K562 (cell line): ENCODE results near the gene ARHGAP30. TPM values are rescaled to one million over a fixed set of nuclear protein-coding genes. Genes with fewer than 3 reads are reported as not detected.

ENCODE experiments used
- CBX1 ChIP-seq: sonication (generic); IDR thresholded peaks from 2 replicates; pipeline ENCODE4 v1.6.1; 2016; ENCODE audit warnings: antibody characterized with exemption, low read depth, mild to moderate bottlenecking
- FOXP4 ChIP-seq: sonication (generic); formaldehyde crosslinking; IDR thresholded peaks from 2 replicates; pipeline ENCODE4 v1.8.0; 2022; ENCODE audit warnings: mild to moderate bottlenecking, missing genetic modification reagents, borderline replicate concordance
- HDAC2 ChIP-seq: fragments of 450-650 bp; IDR thresholded peaks from 2 replicates; pipeline ENCODE4 v1.6.1; 2016; ENCODE audit warnings: mild to moderate bottlenecking
- HNRNPH1 ChIP-seq: fragments of 200-400 bp; formaldehyde crosslinking; optimal IDR thresholded peaks from 2 replicates; pipeline ENCODE3; 2017; ENCODE audit warnings: low read depth, mild to moderate bottlenecking, low read length, moderate library complexity
- MNT ChIP-seq, 2 experiments: fragments of 450-650 bp; conservative IDR thresholded peaks; 2 replicates each; pipeline ENCODE4 v1.6.1; 2017; ENCODE audit warnings: mild to moderate bottlenecking in 2 of 2, moderate library complexity in 2 of 2
- MXI1 ChIP-seq: IDR thresholded peaks from 2 replicates; pipeline ENCODE4 v1.6.1; 2011; ENCODE audit warnings: low read depth, mild to moderate bottlenecking, improper control_type of control experiment, low read length
- MYBL2 ChIP-seq, 2 experiments: fragments of 450-650 bp in 1 of 2; sonication (generic) in 1 of 2; formaldehyde crosslinking in 1 of 2; IDR thresholded peaks; 2 replicates each; pipeline versions ENCODE4 v1.6.1 to v1.8.1; 2017 to 2022; ENCODE audit warnings: borderline replicate concordance in 1 of 2, inconsistent platforms in 1 of 2, low read depth in 1 of 2, mild to moderate bottlenecking in 1 of 2, missing genetic modification reagents in 1 of 2, moderate library complexity in 1 of 2
- PHF21A ChIP-seq: fragments of 450-650 bp; IDR thresholded peaks from 2 replicates; pipeline ENCODE4 v1.6.1; 2017; ENCODE audit warnings: low read depth, borderline replicate concordance
- PHF8 ChIP-seq: fragments of 200-600 bp; sonication (generic); IDR thresholded peaks from 2 replicates; pipeline ENCODE4 v1.6.1; 2012; ENCODE audit warnings: mixed run types, mild to moderate bottlenecking, inconsistent platforms, low read length, moderate library complexity, borderline replicate concordance
- POLR2A ChIP-seq: fragments of 450-650 bp; conservative IDR thresholded peaks from 2 replicates; pipeline ENCODE4 v1.6.1; 2016
- POLR2G ChIP-seq: fragments of 200-400 bp; formaldehyde crosslinking; IDR thresholded peaks from 2 replicates; pipeline ENCODE4 v1.6.1; 2017; ENCODE audit warnings: low read depth, mild to moderate bottlenecking, antibody characterized with exemption, low read length, moderate library complexity
- ZBTB2 ChIP-seq: fragments of 450-650 bp; IDR thresholded peaks from 2 replicates; pipeline ENCODE4 v1.6.1; 2016; ENCODE audit warnings: antibody characterized with exemption
- ZBTB34 ChIP-seq: fragments of 250-450 bp; sonication (Bioruptor Pico); IDR thresholded peaks from 2 replicates; pipeline ENCODE4 v1.8.0; 2021; ENCODE audit warnings: mild to moderate bottlenecking, moderate library complexity
- ZNF589 ChIP-seq: fragments of 200-800 bp; sonication (Bioruptor generic); IDR thresholded peaks from 2 replicates; pipeline ENCODE4 v1.6.1; 2016; ENCODE audit warnings: low read depth, missing genetic modification characterization, missing compliant biosample characterization
- ZNF644 ChIP-seq: fragments of 200-800 bp; sonication (Bioruptor generic); IDR thresholded peaks from 2 replicates; pipeline ENCODE4 v1.6.1; 2016; ENCODE audit warnings: low read depth, missing genetic modification characterization, missing compliant biosample characterization
- ZNF740 ChIP-seq, 3 experiments: fragments of 200-800 bp in 1 of 3; sonication (Bioruptor generic) in 1 of 3; sonication (generic) in 1 of 3; formaldehyde crosslinking in 1 of 3; IDR thresholded peaks; 2 replicates each; pipeline versions ENCODE4 v1.6.1 to v1.8.0; 2016 to 2022; ENCODE audit warnings: mild to moderate bottlenecking in 2 of 3, missing compliant biosample characterization in 2 of 3, missing genetic modification characterization in 2 of 3, missing genetic modification reagents in 1 of 3
- polyA plus RNA-seq, 8 experiments: library from polyadenylated mRNA; depleted of rRNA in 4 of 8; stranded (reverse) in 5 of 8; unstranded in 3 of 8; fragments of >200 nt; fragmentation: Nextera tagmentation in 2 of 8; fragmentation: Illumina TruSeq in 1 of 8; extraction: Ambion mirVana in 2 of 8; extraction: Trizol in 1 of 8; gene quantifications; 2 replicates each; pipeline versions ENCODE4 v1.2.1 to v1.2.3, GENCODE V29; 2011 to 2014; ENCODE audit warnings: inconsistent platforms in 1 of 8, missing spikeins in 1 of 8
- total RNA-seq, 7 experiments: library from RNA; depleted of rRNA in 6 of 7; stranded (reverse); fragments of >200 nt in 6 of 7; fragmentation: Illumina TruSeq in 2 of 7; extraction: Trizol in 2 of 7; gene quantifications; 2 replicates each; pipeline versions ENCODE4 v1.2.1 to v1.2.3, GENCODE V29; 2011 to 2021; ENCODE audit warnings: low replicate concordance in 1 of 7

The ARHGAP30 gene
- total and polyA plus RNA-seq, 9 of the 15 experiments (the other 6 are each of a cell fraction or from before 2014, with no cell fraction given): 0.01 to 0.73 (median 0.12) TPM

- TF ChIP-seq ZBTB34 (CRISPR knock-in tag) (no peak), POLR2A (peak; percentile 94), CBX1 (peak; percentile 77; the same call in 1 of the 2 replicates), MNT (conservative IDR thresholded peaks at IDR 0.05) (0 out of 4 replicates have a peak, but pooled peaks of 1 of the 2 experiments have one; percentile 42), POLR2G (peak; percentile 9; the same call in 1 of the 2 replicates), PHF21A (peak; percentile 58; the same call in 1 of the 2 replicates), HDAC2 (peak; percentile 50; the same call in 1 of the 2 replicates), ZNF644 (tag) (0 out of 2 replicates have a peak, but pooled peaks have one; percentile 49), ZBTB2 (no peak), ZNF589 (CRISPR knock-in tag) (0 out of 2 replicates have a peak, but pooled peaks have one; percentile 23), MYBL2 (IDR thresholded peaks at IDR 0.05; ENCODE audit: low read depth) (no peak), MYBL2 (CRISPR knock-in tag; IDR thresholded peaks at IDR 0.05; ENCODE audit: borderline replicate concordance) (no peak), ZNF740 (CRISPR knock-in tag; IDR thresholded peaks at IDR 0.05) (0 out of 2 replicates have a peak, but pooled peaks have one; percentile 46), ZNF740 (tag; IDR thresholded peaks at IDR 0.05) (no peak), FOXP4 (CRISPR knock-in tag) (no peak), PHF8 (peak; percentile 79), HNRNPH1 (no peak), MXI1 (0 out of 2 replicates have a peak, but pooled peaks have one; percentile 21)
Observed at GRCh38 chr1:161021165-161021969, 48.3 kb downstream of the ARHGAP30 start (continued).
